ENCODE data around the gene BAG5. TPM values are rescaled to one million over a fixed set of nuclear protein-coding genes. Genes with fewer than 3 reads are reported as not detected.

The BAG5 gene
- total and polyA plus RNA-seq, 4 experiments from 2014 or later: 33.1 to 39.5 (median 37.0) TPM

DNA sequence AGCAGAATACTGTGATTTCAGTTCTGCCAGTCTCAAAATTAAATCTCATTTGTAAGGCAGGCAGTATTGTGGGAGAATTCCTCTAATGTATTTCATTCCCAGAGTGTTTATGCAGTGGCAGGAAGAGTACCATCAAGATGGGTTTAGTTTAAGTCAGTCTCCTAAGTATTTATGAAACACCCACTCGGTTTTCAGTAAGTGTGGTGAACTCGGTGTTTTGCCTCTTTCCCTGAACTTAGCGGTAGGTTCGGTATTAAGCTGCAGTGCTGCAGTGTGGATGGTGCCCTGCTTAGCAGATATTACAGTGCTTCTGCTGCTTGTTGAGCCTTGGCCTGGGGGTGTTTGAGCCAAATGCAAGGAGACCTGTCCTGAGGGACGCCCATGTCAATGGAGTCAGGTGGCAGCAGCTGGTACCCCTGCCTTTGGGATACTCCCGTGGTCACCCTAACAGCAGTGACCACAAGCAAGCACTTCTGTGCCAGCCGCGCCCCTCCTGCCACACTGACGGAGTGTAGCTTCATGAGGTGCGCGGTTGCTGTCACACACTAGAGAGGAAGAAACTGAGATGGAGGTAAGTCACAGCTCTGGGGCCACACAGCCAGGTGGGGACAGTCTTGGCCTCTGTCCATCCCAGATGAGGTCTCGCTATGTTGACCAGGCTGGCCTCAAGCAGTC, 16.1 kb upstream of the BAG5 start:
- no peak for DNase-seq
- ChIA-PET CTCF (ENCODE audit: partially characterized antibody) (no interaction called here), POLR2A (ENCODE audit: partially characterized antibody) (interaction anchor here (0.6 kb wide), 1 partner anchor 84 kb away, joined by 3 read pairs; no protein-coding TSS in a partner anchor)
- peaks cover 29% of the 10 kb centered on the region for H3K36me3 ChIP-seq (ENCODE audit: insufficient read depth, low read length)
- H3K9me3 ChIP-seq (ENCODE audit: control insufficient read depth in 1 of 2, low read length in 2 of 2): no peaks in the 10 kb centered on the region
- H3K4me1 Mint-ChIP-seq: peaks cover 0 to 2% (median 0%) of the 10 kb centered on the region in 4 donors
- no peaks in the 10 kb centered on the region for H3K9me3 Mint-ChIP-seq
- H3K27me3 Mint-ChIP-seq: no peaks in the 10 kb centered on the region
- no peak overlapping the region for H3K27ac ChIP-seq (ENCODE audit: low read depth, low read length)
- H3K27ac Mint-ChIP-seq: no peak overlapping the region
- no peak overlapping the region for H3K4me3 ChIP-seq (ENCODE audit: low read length in 2 of 2)
- intact Hi-C loops (cut with micrococcal nuclease): no loop called here
- no peaks in the 10 kb centered on the region for H3K4me1 ChIP-seq (ENCODE audit: insufficient read depth, low read length)
- H3K27me3 ChIP-seq (ENCODE audit: insufficient read depth, low read length): no peaks in the 10 kb centered on the region
- H3K36me3 Mint-ChIP-seq: peaks cover 27 to 45% of the 10 kb centered on the region in 2 donors
- H3K4me3 Mint-ChIP-seq: no peak overlapping the region

DNA sequence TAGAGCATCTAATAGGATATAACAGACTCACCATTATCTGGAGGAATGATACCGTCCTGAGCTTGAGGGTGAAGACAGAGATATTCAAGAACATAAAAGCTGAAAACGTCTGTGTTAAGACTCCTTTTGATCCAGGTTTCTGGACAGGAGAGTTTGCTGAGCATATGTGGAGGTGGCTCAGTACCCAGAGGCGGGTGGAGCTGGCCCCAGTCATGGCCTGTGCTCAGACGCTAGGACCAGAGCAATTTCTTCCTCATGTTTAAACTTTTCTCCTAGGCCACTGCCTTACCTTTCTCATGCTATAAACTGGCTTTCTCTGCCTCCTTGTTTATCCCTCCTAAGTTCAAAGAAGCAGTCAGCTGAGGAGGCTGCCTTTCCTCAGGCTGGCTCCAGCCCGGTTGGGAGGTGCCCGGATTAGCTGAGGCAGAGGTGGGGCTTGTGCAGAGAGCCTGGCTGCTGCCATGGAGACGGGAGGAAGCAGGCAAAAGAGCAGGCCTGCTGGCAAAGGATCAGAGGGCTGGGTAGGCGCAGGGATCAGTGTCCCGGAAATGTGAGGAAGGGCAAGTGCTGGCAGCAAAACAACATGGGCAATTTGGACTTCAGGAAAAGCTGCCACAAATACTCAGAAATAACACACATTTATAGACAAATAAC, 14.0 kb upstream of the BAG5 start:
- intact Hi-C loops (cut with micrococcal nuclease): no loop called here
- Histone ChIP-seq H3K4me1 (ENCODE audit: insufficient read depth, low read length) (no peaks in the 10 kb centered on the region), H3K27me3 (ENCODE audit: insufficient read depth, low read length) (no peaks in the 10 kb centered on the region), H3K4me3 (ENCODE audit: low read length in 2 of 2) (no peak overlapping the region), H3K9me3 (ENCODE audit: control insufficient read depth in 1 of 2, low read length in 2 of 2) (no peaks in the 10 kb centered on the region), H3K36me3 (ENCODE audit: insufficient read depth, low read length) (peaks cover 29% of the 10 kb centered on the region), H3K27ac (ENCODE audit: low read depth, low read length) (no peak overlapping the region)
- no peak overlapping the region for H3K27ac Mint-ChIP-seq
- H3K36me3 Mint-ChIP-seq: peaks cover 26 to 46% of the 10 kb centered on the region in 2 donors
- H3K4me1 Mint-ChIP-seq: peaks cover 0 to 2% (median 0%) of the 10 kb centered on the region in 4 donors
- no peaks in the 10 kb centered on the region for H3K27me3 Mint-ChIP-seq
- CTCF ChIA-PET (ENCODE audit: partially characterized antibody): interaction anchor here (1.2 kb wide), 1 partner anchor 58 kb away, joined by 3 read pairs; no protein-coding TSS in a partner anchor
- POLR2A ChIA-PET (ENCODE audit: partially characterized antibody): no interaction called here
- DNase-seq: no peak
- H3K9me3 Mint-ChIP-seq: no peaks in the 10 kb centered on the region
- no peak overlapping the region for H3K4me3 Mint-ChIP-seq

DNA sequence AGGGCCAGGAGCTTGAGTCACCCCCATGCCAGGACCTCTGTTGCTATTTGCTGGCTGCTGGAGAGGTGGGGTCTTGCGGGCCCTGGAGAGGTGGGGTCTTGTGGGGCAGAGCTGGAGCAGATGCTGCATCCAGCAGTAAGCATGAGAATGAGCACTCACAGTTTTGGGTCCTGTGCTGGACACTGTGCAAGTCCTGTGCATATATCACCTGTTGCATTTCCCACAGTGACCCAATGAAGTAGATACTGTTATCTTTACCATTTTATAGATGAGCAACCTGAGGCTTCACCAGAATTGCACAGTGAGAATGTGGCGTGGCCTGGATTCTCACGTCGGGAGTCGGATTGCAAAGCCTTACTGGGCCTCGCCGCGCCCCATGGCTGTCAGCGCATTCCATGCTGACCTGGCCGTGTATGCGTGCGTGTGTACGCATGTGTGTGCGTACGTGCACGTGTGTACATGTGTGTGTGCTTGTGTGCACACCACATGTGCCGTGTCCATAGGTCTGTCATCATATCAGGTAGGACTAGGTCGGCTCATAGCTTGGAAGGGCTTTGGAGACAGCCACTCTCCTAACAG, 12.3 kb upstream of the BAG5 start:
- Histone ChIP-seq H3K9me3 (ENCODE audit: control insufficient read depth in 1 of 2, low read length in 2 of 2) (no peaks in the 10 kb centered on the region), H3K4me1 (ENCODE audit: insufficient read depth, low read length) (no peaks in the 10 kb centered on the region), H3K36me3 (ENCODE audit: insufficient read depth, low read length) (peaks cover 29% of the 10 kb centered on the region), H3K27me3 (ENCODE audit: insufficient read depth, low read length) (no peaks in the 10 kb centered on the region), H3K27ac (ENCODE audit: low read depth, low read length) (no peak overlapping the region), H3K4me3 (ENCODE audit: low read length in 2 of 2) (no peak overlapping the region)
- Mint-ChIP-seq H3K27ac (no peak overlapping the region), H3K27me3 (no peaks in the 10 kb centered on the region), H3K36me3 (peaks cover 20 to 41% of the 10 kb centered on the region in 2 donors), H3K9me3 (no peaks in the 10 kb centered on the region), H3K4me3 (no peak overlapping the region), H3K4me1 (peaks cover 0 to 2% (median 0%) of the 10 kb centered on the region in 4 donors)
- ChIA-PET CTCF (ENCODE audit: partially characterized antibody) (interaction anchor here (0.9 kb wide), 1 partner anchor 104 kb away, joined by 3 read pairs; no protein-coding TSS in a partner anchor), POLR2A (ENCODE audit: partially characterized antibody) (no interaction called here)
- intact Hi-C loops (cut with micrococcal nuclease): no loop called here
- no peak for DNase-seq

DNA sequence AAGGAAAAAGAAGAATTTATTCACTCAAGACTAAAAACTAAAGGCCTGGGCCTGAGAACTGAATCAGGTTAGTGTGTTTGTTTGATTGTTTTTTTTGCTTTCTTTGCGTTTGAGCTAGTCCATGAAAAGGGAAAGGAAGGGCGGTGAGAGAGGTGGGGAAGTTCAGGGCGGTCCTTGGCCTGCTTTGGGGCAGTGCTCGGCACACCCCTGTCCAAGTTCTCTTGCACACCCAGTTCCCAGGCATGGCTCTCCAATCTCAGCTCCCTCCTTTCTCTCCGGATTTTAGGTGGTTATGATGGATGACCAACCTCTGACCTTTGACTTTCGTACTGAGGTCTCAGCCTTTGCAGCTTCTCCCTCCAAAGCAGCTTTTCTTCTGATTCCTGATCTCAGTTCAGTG, 11.6 kb upstream of the BAG5 start:
- intact Hi-C loops (cut with micrococcal nuclease): no loop called here
- peaks cover 0 to 4% (median 0%) of the 10 kb centered on the region in 4 donors for H3K4me1 Mint-ChIP-seq
- H3K27ac ChIP-seq (ENCODE audit: low read depth, low read length): no peak overlapping the region
- H3K36me3 Mint-ChIP-seq: peaks cover 20 to 41% of the 10 kb centered on the region in 2 donors
- CTCF ChIA-PET (ENCODE audit: partially characterized antibody): interaction anchor here (0.9 kb wide), 1 partner anchor 104 kb away, joined by 3 read pairs; no protein-coding TSS in a partner anchor
- no peaks in the 10 kb centered on the region for H3K27me3 ChIP-seq (ENCODE audit: insufficient read depth, low read length)
- no peaks in the 10 kb centered on the region for H3K27me3 Mint-ChIP-seq
- no peak overlapping the region for H3K4me3 Mint-ChIP-seq
- peaks cover 29% of the 10 kb centered on the region for H3K36me3 ChIP-seq (ENCODE audit: insufficient read depth, low read length)
- POLR2A ChIA-PET (ENCODE audit: partially characterized antibody): interaction anchor here (0.6 kb wide), 1 partner anchor 1513 kb away, joined by 3 read pairs; no protein-coding TSS in a partner anchor
- H3K4me1 ChIP-seq (ENCODE audit: insufficient read depth, low read length): no peaks in the 10 kb centered on the region
- H3K9me3 Mint-ChIP-seq: no peaks in the 10 kb centered on the region
- no peaks in the 10 kb centered on the region for H3K9me3 ChIP-seq (ENCODE audit: control insufficient read depth in 1 of 2, low read length in 2 of 2)
- no peak overlapping the region for H3K4me3 ChIP-seq (ENCODE audit: low read length in 2 of 2)
- peak overlapping the region in 1 of 7 donors; percentile 44 for H3K27ac Mint-ChIP-seq
- DNase-seq: no peak

DNA sequence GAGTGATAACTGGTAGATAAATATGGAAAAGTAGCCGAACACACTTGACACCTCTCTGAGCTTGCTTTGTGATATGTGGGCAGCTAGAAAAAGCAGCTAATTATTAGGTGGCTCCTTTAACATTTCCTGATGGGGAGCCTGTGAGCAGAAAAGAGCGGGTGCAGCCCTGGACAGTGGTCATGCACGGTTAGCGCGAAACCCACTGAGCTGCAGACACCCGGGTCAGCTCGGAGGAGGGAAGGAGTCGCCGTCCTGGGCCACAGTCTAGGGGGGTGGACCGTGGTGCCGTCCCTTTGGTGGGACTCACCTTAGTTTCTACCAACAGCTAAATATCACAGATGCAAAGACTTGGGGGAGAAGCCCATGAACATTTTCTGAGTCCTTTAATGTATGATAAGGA, 7.0 kb upstream of the BAG5 start:
- no peaks in the 10 kb centered on the region for H3K27me3 Mint-ChIP-seq
- CTCF ChIA-PET (ENCODE audit: partially characterized antibody): no interaction called here
- POLR2A ChIA-PET (ENCODE audit: partially characterized antibody): no interaction called here
- H3K4me3 Mint-ChIP-seq: no peak overlapping the region
- no peaks in the 10 kb centered on the region for H3K9me3 Mint-ChIP-seq
- no peaks in the 10 kb centered on the region for H3K9me3 ChIP-seq (ENCODE audit: control insufficient read depth in 1 of 2, low read length in 2 of 2)
- H3K36me3 Mint-ChIP-seq: peaks cover 4 to 13% of the 10 kb centered on the region in 2 donors
- H3K27ac Mint-ChIP-seq: no peak overlapping the region
- no peaks in the 10 kb centered on the region for H3K27me3 ChIP-seq (ENCODE audit: insufficient read depth, low read length)
- no peak for DNase-seq
- peaks cover 1 to 24% (median 11%) of the 10 kb centered on the region in 4 donors for H3K4me1 Mint-ChIP-seq
- H3K27ac ChIP-seq (ENCODE audit: low read depth, low read length): no peak overlapping the region
- peaks cover 1% of the 10 kb centered on the region for H3K4me1 ChIP-seq (ENCODE audit: insufficient read depth, low read length)
- peaks cover 3% of the 10 kb centered on the region for H3K36me3 ChIP-seq (ENCODE audit: insufficient read depth, low read length)
- intact Hi-C loops (cut with micrococcal nuclease): no loop called here
- H3K4me3 ChIP-seq (ENCODE audit: low read length in 2 of 2): no peak overlapping the region

DNA sequence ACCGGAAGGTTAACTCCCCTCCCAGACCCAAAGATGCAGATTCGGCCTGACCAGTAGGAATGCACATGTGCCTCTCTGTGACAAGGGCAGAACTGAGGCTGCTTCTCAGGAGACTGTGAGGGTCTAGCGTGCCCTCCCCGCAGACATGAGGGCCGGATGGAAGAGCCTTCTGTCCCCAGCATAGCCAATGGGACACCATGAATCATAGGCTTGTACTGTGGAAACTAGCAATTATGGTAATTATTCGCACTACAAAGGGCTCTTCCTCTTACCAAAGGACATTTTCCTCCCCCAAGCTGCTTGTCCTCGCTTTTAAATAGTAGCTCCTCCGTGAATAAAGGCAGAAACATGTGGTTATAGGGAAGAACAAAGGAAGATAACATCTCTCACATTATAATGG, 6.5 kb upstream of the BAG5 start:
- H3K27ac ChIP-seq (ENCODE audit: low read depth, low read length): no peak overlapping the region
- Mint-ChIP-seq H3K9me3 (no peaks in the 10 kb centered on the region), H3K27ac (no peak overlapping the region), H3K4me3 (no peak overlapping the region), H3K4me1 (peaks cover 2 to 27% (median 15%) of the 10 kb centered on the region in 4 donors), H3K36me3 (peaks cover 0 to 13% of the 10 kb centered on the region in 2 donors), H3K27me3 (no peaks in the 10 kb centered on the region)
- H3K4me3 ChIP-seq (ENCODE audit: low read length in 2 of 2): no peak overlapping the region
- DNase-seq: no peak
- POLR2A ChIA-PET (ENCODE audit: partially characterized antibody): no interaction called here
- no peaks in the 10 kb centered on the region for H3K27me3 ChIP-seq (ENCODE audit: insufficient read depth, low read length)
- H3K9me3 ChIP-seq (ENCODE audit: control insufficient read depth in 1 of 2, low read length in 2 of 2): no peaks in the 10 kb centered on the region
- peaks cover 6% of the 10 kb centered on the region for H3K4me1 ChIP-seq (ENCODE audit: insufficient read depth, low read length)
- no peaks in the 10 kb centered on the region for H3K36me3 ChIP-seq (ENCODE audit: insufficient read depth, low read length)
- CTCF ChIA-PET (ENCODE audit: partially characterized antibody): no interaction called here
- intact Hi-C loops (cut with micrococcal nuclease): no loop called here

Data from CD4-positive, alpha-beta memory T cell (primary cell).